ENCODE results near the gene HSDL1. TPM values are rescaled to one million over a fixed set of nuclear protein-coding genes. Genes with fewer than 3 reads are reported as not detected.

Gene HSDL1
- total and polyA plus RNA-seq, 4 donors: 3.0 to 9.6 (median 5.3) TPM

- peak overlapping the region; percentile 94 to 100 (median 94) for H3K4me3 ChIP-seq (ENCODE audit: low read depth in 1 of 3, low read length in 3 of 3)
- no peak for DNase-seq (ENCODE audit: low spot score)
- H3K9ac ChIP-seq (ENCODE audit: low read depth in 1 of 2, low read length in 2 of 2): peak overlapping the region; percentile 41 to 67
- no peak for TF ChIP-seq TAF1 (conservative IDR thresholded peaks at IDR 0.05)
- no peak for TF ChIP-seq RXRA (IDR thresholded peaks at IDR 0.05)
- no peak for TF ChIP-seq JUND (IDR thresholded peaks at IDR 0.05)
- peak; percentile 19 for TF ChIP-seq YY1 (IDR thresholded peaks at IDR 0.05)
- peak in 1 of 2 donors; percentile 30 for TF ChIP-seq HNF4A (conservative IDR thresholded peaks at IDR 0.05)
- H3K27me3 ChIP-seq (ENCODE audit: control insufficient read depth in 4 of 4, insufficient read depth in 4 of 4, low read length in 3 of 4): no peaks in the 10 kb centered on the region
- no peaks in the 10 kb centered on the region for H3K9me3 ChIP-seq (ENCODE audit: control insufficient read depth in 4 of 4, low read length in 3 of 4)
- 9% methylated on average over 12 of the region's 12 CpGs for WGBS
- H3K36me3 ChIP-seq (ENCODE audit: control insufficient read depth in 4 of 4, insufficient read depth in 3 of 4, low read depth in 1 of 4, low read length in 3 of 4): peaks cover 0 to 1% (median 0%) of the 10 kb centered on the region in 4 donors
- H3K27ac ChIP-seq (ENCODE audit: low read depth in 1 of 2, low read length in 2 of 2): peak overlapping the region in 1 of 2 donors; percentile 81
- H3K4me1 ChIP-seq (ENCODE audit: control insufficient read depth in 4 of 4, insufficient read depth in 4 of 4, low read length in 3 of 4): peaks cover 8 to 18% (median 13%) of the 10 kb centered on the region in 4 donors
Observed at GRCh38 chr16:84117494-84117843, 27.5 kb downstream of the HSDL1 start.

DNA sequence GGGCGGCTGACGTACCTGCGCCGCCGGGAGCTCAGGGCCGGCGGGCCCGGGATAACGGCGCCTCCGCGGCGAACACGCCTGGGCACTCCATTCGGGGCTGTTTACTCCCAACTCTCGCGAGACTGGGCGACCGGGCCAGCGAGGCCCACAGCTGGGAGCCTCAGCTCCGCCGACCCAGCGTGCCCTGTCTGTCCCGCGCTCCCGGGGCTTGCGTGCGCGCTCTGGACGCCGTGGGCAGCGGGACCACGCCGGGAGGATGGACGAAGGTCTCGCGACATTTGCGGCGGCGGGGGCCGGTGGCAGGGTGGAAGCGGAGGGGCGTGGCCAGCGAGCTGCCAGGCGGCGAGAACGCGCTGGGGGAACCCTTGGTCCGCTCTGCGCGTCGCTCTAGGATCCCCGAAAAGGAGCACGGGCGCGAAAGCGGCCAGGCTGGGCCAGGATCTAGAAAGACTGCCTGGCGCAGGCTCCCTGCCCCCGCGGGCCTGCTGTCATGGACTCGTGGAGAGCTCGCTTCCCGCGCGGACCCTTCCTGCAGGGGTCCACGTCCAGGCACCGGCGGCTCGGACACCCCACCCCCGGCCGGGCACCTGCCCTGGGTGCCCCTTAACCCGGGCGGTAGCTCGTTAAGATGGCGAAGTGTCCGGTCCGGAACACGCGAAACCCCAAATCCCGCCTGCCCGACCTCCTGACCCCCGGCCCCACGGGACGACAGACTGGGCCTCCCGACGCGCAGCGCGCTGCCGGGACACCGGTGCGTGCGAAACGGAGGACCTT lies 28.1 kb downstream of the HSDL1 start, which contains the start of gene MBTPS1:
Gene MBTPS1, minus strand, starts transcription at position 223 of the 774 bp plus-strand sequence. CDS start 15,159 bp downstream, outside the sequence.
- WGBS: under 1% methylated on average over 94 of the region's 94 CpGs
- H3K9ac ChIP-seq (ENCODE audit: low read depth in 1 of 2, low read length in 2 of 2): peak within 1 kb of the TSS; percentile 68 to 85
- DNase-seq (ENCODE audit: low spot score): peak; percentile 97
- no peaks in the 10 kb centered on the region for H3K9me3 ChIP-seq (ENCODE audit: control insufficient read depth in 4 of 4, low read length in 3 of 4)
- peak within 1 kb of the TSS; percentile 94 to 100 (median 94) for H3K4me3 ChIP-seq (ENCODE audit: low read depth in 1 of 3, low read length in 3 of 3)
- peak within 1 kb of the TSS; percentile 81 to 82 for H3K27ac ChIP-seq (ENCODE audit: low read depth in 1 of 2, low read length in 2 of 2)
- peaks cover 8 to 18% (median 13%) of the 10 kb centered on the region in 4 donors for H3K4me1 ChIP-seq (ENCODE audit: control insufficient read depth in 4 of 4, insufficient read depth in 4 of 4, low read length in 3 of 4)
- no peaks in the 10 kb centered on the region for H3K27me3 ChIP-seq (ENCODE audit: control insufficient read depth in 4 of 4, insufficient read depth in 4 of 4, low read length in 3 of 4)
- TF ChIP-seq FOXA1 (IDR thresholded peaks at IDR 0.05) (no peak), HNF4G (IDR thresholded peaks at IDR 0.05) (no peak), NR2F2 (IDR thresholded peaks at IDR 0.05) (peak; percentile 72), FOXA2 (IDR thresholded peaks at IDR 0.05) (no peak), YY1 (IDR thresholded peaks at IDR 0.05) (peak; percentile 46), JUND (IDR thresholded peaks at IDR 0.05) (no peak), GABPA (IDR thresholded peaks at IDR 0.05 in 1 of 2, conservative IDR thresholded peaks at IDR 0.05 in 1 of 2) (peak in 1 of 2 donors; percentile 53), TAF1 (conservative IDR thresholded peaks at IDR 0.05) (no peak), RXRA (IDR thresholded peaks at IDR 0.05) (no peak), REST (IDR thresholded peaks at IDR 0.05) (peak; percentile 48), RAD21 (IDR thresholded peaks at IDR 0.05) (no peak), ZBTB33 (IDR thresholded peaks at IDR 0.05) (peak; percentile 98), SP1 (IDR thresholded peaks at IDR 0.05) (peak; percentile 43), EGR1 (IDR thresholded peaks at IDR 0.05; ENCODE audit: low read depth in 2 of 2) (no peak), HNF4A (conservative IDR thresholded peaks at IDR 0.05) (no peak)
- TF ChIP-seq, protein P1, sequence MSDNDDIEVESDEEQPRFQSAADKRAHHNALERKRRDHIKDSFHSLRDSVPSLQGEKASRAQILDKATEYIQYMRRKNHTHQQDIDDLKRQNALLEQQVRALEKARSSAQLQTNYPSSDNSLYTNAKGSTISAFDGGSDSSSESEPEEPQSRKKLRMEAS (IDR thresholded peaks at IDR 0.05): peak; percentile 8
- TF ChIP-seq, protein P2, sequence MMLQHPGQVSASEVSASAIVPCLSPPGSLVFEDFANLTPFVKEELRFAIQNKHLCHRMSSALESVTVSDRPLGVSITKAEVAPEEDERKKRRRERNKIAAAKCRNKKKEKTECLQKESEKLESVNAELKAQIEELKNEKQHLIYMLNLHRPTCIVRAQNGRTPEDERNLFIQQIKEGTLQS (IDR thresholded peaks at IDR 0.05): no peak
- TF ChIP-seq, protein P3, sequence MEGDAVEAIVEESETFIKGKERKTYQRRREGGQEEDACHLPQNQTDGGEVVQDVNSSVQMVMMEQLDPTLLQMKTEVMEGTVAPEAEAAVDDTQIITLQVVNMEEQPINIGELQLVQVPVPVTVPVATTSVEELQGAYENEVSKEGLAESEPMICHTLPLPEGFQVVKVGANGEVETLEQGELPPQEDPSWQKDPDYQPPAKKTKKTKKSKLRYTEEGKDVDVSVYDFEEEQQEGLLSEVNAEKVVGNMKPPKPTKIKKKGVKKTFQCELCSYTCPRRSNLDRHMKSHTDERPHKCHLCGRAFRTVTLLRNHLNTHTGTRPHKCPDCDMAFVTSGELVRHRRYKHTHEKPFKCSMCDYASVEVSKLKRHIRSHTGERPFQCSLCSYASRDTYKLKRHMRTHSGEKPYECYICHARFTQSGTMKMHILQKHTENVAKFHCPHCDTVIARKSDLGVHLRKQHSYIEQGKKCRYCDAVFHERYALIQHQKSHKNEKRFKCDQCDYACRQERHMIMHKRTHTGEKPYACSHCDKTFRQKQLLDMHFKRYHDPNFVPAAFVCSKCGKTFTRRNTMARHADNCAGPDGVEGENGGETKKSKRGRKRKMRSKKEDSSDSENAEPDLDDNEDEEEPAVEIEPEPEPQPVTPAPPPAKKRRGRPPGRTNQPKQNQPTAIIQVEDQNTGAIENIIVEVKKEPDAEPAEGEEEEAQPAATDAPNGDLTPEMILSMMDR (IDR thresholded peaks at IDR 0.05; ENCODE audit: low read depth, low read length, missing input control): no peak
- H3K36me3 ChIP-seq (ENCODE audit: control insufficient read depth in 4 of 4, insufficient read depth in 3 of 4, low read depth in 1 of 4, low read length in 3 of 4): no peaks in the 10 kb centered on the region
